Inflammatory macrophage treated with lipopolysaccharide for 1 hour (primary cell): ENCODE results near the gene SCRN3.
"Not testable (repeated sequence)": the region's sequence is repeated elsewhere in the genome, so short reads cannot be mapped to it uniquely, and the experiment has no call there.

ENCODE experiments used
- DNase-seq, 2 donors: peaks; one replicate each; pipeline ENCODE4 v3.0.0-alpha.2; 2020 to 2022

Gene SCRN3

DNA sequence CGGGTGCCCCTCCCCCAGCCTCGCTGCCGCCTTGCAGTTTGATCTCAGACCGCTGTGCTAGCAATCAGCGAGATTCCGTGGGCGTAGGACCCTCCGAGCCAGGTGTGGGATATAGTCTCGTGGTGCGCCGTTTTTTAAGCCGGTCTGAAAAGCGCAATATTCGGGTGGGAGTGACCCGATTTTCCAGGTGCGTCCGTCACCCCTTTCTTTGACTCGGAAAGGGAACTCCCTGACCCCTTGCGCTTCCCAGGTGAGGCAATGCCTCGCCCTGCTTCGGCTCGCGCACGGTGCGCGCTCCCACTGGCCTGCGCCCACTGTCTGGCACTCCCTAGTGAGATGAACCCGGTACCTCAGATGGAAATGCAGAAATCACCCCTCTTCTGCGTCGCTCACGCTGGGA lies 14.5 kb downstream of the SCRN3 start:
- not testable (repeated sequence) for DNase-seq

DNA sequence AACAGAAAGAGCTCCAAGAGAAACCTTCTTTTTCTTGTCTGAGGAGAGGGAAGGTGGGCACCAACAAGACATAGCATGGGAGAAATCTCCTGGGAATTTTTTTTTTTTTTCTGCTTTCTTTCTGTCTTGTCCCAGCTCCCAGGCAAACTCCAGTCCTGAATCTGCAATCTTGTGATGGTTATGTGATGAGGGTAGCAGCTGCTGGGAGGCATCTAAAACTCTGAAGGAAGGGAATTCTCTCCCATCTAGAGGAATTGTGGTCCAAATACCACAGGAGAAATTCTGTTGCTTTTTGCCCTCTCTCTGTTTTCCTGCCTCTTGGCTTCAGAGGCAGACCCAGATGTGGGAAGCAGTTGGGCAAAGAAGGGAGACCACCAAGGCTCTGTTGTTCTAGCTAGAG lies 16.7 kb downstream of the SCRN3 start:
- DNase-seq: no peak

DNA sequence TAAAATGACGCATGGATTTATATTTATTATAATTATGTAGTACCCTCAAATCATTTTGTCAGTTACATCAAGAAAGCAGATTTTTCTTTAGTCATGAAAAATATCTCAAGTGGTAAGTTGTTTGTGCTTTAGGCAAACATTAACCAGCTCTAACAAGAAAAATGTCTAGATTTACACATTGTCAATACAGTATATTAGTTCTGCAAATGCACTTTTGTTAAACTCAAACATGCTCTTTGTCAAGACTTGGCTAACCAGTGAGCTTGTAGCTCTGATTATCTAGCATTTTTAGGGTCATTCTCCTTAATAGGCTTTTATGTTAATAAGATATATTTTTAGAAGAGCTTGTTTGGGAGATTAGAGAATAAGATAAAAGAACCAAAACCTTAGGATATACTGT lies 32.7 kb downstream of the SCRN3 start:
- no peak for DNase-seq

DNA sequence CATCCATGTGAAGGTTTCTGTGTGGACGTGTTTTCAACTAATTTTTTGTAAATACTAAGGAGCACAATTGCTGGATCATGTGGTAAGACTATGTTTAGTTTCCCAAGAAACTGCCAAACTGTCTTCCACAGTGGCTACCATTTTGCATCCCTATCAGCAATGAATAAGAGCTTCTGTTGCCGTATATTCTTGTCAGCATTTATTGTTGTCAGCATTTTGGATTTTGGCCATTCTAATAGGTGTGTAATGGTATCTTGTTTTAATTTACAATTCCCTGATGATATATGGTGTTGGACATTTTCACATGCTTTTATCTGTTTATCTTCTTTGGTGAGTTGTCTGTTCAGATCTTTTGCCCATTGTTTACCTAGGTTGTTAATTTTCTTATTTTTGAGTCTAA lies 34.5 kb downstream of the SCRN3 start:
- DNase-seq: no peak

DNA sequence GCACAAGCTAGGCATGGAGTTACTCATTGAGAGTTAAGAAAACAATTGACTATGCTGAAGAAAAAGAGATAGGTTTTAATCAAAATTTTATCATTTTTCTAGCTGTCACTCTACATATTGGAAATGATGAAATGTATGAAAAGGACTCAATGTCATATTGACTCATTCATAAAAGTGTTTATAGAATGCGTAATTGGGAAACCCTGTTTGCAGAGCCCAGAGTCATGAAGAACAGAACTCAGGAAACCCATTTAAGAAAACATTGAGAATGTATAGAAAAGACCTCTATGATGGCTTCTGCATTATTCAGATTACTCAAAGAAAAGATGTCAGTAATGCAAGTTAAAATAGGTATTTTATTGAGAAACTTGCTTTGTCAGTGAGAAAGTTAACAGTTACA lies 36.4 kb downstream of the SCRN3 start:
- no peak for DNase-seq

DNA sequence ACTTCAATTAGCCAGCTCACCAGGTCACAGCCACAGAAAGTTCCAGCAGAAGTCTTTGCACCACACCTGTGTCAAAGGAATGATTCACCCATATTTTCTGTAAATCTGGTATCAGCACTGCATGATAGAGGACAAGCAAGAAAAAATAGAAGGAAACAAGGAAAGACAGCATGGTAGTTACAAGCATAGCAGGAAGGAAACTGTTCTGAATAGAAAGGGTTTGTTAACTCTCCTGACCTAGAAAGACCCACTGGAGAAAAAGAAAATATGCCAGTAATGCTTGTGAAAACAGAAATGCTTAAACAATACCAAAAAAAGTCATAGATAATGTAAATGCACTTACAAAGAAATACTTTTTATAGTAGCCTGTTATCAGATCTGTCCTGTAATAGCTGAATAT lies 40.8 kb downstream of the SCRN3 start:
- no peak for DNase-seq

DNA sequence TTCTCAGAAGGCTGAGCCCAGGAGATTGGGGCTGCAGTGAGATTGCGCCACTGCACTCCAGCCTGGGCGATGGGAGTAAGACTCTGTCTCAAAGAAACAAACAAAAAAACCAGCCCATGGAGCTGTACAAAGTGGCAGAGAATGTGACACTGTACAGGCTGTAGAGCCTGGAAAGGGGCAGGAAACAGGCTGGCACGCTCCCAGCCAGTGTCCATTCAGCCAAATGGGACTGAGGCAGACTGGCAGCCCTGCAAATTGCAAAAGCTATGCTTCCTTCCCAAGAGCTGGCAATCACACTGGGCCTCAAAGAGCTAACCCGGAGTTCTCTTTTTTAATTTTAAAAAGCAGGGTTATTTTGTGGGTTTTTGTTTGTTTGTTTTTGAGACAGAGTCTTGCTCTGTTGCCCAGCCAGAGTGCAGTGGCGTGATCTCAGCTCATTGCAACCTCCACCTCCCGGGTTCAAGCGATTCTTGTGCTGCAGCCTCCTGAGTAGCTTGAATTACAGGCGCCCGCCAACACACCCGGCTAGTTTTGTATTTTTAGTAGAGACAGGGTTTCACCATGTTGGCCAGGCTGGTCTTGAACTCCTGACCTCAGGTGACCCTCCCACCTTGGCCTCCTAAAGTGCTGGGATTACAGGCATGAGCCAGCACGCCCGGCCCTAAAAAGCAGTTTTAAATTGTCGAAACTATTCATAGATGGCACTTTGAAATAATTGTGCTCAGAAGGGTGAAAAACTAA lies 42.8 kb downstream of the SCRN3 start:
- DNase-seq: no peak

DNA sequence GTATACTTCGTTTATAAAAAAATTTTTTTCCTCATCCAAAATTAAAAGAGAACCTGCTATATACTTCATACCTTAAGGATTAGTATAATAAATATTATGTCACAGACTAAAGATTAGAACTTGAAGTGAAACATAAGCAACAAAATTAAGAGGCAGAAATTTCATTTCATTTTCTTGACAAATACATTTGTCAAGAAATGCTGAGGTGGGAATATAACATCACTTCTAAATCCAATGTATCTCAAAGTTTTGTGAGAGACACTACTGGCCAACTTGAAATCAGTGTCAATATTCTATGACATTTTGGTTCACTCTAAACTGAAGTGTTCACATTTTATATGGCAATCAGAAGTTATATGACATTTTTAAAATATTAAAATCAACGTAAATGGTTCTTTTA lies 43.8 kb downstream of the SCRN3 start:
- no peak for DNase-seq

DNA sequence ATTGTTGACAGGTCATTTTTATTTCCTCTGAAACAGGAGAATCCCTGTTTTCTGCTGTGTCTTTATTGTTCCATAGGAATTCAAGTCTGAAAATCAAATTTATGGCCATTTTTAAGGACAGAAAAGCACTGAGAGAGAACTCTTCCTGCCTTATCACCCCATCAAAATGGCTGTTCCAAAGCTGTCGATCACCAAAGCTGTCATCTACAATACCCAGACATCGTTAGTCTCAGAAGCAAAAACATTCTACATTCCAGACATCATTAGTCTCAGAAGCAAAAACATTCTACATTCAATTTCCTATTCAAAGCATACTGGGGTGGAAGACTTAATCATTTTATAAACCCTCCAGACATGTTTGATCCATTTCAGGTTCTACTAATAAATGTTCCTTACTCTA lies 44.4 kb downstream of the SCRN3 start:
- DNase-seq: no peak

DNA sequence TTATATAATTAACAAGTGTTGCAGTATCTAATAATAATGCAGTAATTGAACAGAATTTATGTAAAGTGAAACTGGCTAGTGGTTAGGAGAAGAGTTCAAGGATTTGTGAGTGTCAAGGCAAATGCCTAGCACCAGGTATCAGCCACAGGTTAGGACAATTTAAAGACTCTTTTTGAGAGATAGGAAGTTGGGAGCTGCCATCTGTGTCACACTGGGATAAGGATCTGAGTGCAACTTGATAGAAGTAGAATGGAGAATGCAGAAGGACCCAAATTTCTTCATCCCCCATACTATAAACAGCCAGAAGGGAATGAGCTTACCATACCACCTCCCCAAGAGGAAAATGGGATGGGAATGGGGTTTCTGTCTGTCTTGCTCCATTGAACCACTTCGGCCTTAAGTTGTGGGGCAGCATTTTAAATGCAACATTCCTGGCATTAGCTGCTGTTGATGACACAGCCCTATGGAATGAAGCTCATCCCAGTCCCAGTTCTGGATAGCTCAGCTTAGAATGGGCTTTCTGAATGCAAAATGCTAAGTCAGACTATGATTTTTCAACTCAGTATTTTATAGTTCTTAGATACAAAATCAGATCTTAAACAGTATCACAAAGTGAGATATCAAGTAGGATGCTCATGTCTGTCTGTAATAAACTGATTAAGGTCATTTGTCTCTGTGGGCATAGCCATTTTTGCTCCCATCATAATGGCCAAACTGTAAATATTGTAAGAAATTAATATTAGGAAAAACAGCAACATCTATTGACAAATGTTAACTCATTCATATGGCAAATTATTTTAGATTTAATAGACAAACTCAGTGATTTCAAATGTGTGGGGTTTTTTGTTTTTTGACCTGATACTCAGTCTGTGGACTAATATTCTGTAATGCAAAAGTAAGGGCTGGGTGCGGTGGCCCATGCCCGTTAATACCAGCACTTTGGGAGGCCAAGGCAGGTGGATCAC lies 47.3 kb downstream of the SCRN3 start:
- no peak for DNase-seq

DNA sequence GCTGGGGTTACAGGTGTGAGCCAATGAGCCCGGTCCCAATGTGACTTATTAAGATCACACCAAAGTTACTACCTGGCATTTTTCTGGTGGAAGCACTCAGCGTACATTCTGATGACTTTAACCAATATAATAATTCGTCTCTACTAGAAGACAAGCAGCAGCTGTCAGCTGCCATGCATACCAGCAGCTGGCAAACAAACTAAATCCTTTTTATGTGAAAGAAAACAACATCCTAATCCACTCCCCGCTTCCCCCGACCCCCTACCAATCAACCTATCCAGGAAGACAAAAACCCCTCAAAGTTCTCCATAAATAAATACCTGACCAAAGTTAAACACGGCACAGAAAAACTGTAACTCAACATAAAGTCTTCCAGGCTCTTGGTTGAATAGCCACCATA lies 49.2 kb downstream of the SCRN3 start:
- no peak for DNase-seq

DNA sequence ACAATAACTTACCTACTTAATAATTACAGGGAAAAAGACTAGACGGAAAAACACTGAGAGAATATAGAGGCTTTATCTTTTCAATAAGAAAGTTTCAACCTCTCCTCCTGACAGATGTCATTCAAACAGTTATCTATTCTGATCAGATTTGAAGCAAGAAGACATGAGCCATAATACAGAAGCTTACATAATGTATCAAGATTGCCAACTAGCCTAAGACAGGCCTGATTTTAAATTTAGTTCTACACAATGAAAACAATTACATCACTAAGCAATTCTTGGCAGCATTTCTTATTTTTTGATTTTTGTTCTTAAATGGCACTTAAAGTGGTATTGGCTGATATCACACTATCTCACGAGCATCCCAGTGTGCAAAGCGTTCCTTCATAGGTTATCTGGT lies 49.7 kb downstream of the SCRN3 start:
- no peak for DNase-seq

DNA sequence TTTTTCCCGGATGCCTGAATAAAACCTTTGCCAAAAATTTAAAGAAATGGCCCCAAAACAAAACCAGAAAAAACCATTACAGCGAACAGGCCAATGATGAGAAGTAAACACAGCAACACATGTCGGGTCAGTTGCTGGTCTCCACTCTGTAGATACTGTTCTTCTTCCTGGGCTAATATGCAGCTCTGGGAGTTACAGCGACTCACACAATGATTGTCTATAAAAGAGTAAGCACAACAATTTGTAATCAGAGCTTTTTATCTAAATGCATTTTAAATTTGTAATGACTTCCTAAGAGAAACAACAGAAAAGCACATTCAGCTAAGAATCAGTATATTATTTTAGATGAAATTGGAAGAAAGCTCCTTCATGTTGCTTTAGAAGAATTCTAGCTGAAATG lies 51.0 kb downstream of the SCRN3 start:
- no peak for DNase-seq

DNA sequence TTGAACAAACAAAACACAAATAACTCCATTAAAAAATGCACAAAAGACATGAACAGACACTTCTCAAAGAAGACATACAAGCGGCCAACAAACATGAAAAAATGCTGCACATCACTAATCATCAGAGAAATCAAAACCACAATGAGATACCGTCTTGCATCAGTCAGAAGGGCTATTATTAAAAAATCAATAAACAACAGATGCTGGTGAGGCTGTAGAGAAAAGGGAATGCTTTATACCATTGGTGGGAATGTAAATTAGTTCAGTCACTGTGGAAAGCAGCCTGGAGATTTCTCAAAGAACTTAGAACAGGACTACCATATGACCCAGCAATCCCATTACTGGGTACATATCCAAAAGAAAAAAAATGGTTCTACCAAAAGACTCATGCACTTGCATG lies 53.5 kb downstream of the SCRN3 start:
- DNase-seq: no peak

DNA sequence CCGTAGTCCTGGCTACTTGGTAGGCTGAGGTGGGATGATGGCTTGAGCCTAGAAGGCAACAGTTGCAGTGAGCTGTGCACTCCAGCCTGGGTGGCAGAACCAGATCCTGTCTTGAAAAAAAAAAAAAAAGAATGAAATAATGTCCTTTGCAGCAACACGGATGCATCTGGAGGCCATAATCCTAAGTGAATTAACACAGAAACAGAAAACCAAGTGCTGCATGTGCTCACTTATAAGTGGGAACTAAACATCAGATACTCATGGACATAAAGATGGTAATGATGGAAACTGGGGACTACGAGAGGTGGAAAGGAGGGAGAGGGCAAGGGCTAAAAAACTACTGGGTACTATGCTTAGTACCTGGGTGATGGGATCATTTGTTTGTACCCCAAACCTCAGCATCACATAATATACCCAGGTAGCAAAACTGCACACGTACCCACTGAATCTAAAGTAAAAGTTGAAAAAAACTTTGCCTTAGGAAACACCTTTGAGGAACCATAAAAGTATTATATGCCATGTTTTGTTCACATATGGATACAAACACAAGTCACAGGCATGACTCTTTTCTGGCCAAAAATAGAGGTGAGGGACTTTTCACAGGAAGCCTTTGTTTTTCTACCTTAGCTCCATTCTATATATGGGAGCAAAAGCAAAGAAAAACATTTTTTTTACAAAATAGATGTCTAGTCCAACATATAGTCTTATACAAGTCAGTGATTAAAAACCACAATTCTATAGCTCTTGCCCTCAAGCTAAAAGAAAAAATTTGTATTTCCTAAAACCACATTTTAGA lies 54.7 kb downstream of the SCRN3 start:
- DNase-seq: no peak

DNA sequence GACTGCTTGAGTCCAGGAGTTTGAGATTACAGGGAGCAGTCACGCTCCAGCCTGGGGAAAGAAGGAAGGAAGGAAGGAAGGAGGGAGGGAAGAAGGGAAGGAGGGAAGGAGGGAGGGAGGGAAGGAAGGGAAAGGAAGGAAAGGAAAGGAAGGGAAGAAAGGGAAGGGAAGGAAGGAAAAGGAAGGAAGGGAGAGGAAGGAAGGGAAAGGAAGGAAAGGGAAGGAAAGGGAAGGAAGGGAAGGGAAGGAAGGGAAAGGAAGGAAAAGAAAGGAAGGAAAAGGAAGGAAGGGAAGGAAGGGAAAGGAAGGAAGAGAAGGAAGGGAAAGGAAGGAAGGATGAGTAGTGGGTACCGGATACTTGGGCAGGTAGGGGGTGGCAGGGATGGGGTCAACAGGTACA lies 59.0 kb downstream of the SCRN3 start:
- no peak for DNase-seq

DNA sequence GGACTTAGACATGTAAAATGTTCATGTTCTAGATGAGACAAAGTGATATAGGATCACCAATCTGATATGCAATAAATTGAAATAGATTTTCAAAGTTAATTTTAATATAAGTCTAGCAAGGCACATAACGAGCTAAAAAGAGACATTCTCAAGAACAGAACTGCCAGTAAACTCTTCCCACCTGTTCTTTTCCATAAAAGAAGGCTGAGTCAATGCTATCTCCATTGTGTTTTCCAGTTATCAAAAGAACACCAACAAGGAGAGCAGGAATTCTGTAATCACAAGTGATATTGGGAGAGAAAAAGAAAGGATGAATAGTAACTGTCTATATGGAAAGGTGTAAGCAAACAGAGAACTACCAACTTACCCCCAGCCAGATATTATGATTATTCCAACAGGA lies 65.7 kb downstream of the SCRN3 start:
- DNase-seq: no peak

DNA sequence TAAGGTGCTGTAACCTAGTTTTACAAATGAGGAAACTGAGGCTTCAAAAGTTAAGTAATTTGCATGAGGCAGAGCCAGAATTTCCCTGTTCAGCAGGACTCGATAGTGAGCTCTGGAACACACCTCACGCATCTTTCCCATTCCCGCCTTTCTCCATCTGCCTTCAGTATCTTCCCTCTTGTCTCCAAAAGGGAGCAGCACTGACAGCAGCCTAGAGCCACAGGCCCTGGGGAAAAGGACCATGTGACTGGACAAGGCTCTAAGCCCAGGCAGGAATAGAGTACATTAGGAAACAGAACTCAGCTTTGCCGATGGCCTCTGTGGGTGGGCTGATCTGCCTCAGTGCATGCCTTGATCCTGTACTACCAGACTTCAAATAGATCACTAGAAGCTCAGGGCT lies 69.8 kb downstream of the SCRN3 start:
- no peak for DNase-seq

DNA sequence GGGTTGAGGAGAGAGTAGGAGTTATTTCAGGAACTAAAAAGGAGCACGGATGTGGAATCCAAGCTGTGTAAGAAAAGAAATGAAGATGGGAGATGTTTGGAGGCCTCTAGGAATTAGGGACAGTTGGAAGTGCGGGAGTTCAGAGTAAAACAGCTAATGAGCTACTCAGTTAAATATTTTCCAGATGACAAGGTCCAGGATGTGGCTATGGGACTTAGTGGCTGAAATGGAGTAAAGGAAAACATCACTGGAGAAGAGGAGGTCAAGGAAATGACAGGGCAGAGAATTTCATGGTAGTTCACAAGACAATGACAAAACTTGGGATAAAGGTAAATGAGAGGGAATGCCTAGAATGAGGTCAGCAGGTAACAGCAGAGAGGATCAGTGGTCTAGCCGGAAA lies 78.3 kb downstream of the SCRN3 start:
- DNase-seq: no peak

DNA sequence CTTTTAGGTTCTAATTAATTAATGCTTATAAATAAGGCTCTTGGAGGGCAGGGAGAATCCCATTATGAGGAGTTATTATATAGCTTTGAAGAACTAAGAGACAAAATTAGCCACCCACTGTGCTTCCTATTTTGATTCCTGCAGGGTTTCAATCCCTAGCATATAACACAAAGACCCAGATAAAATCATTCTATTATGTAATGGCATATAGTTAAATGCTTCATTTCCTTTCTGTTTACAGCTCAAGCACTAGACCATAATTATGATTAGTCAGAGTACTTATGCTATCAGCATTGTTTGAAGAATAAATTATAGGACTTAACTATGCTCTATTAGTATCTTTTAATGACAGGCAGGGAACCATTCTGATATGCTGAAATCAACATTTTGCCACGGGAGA lies 82.2 kb downstream of the SCRN3 start:
- no peak for DNase-seq
